Mesodermal cell (in vitro differentiated cells): ENCODE data around the gene TMEM198.

Experiments used
- H3K27ac ChIP-seq: 2 replicates; pipeline ENCODE4 v1.7.0; 2013; ENCODE audit warnings: mild to moderate bottlenecking, low read depth, low read length, moderate library complexity; ENCODE audit not compliant: severe bottlenecking
- H3K36me3 ChIP-seq: 2 replicates; pipeline ENCODE4 v1.7.1; 2013; ENCODE audit warnings: mild to moderate bottlenecking, low read length, moderate library complexity; ENCODE audit not compliant: control insufficient read depth, insufficient read depth
- H3K4me1 ChIP-seq: one replicate; pipeline ENCODE4 v1.7.1; 2013; ENCODE audit warnings: mild to moderate bottlenecking, low read length; ENCODE audit not compliant: insufficient read depth, control insufficient read depth, poor library complexity, severe bottlenecking
- H3K4me3 ChIP-seq: 2 replicates; pipeline ENCODE4 v1.7.0; 2013; ENCODE audit warnings: low read length, control low read depth, mild to moderate bottlenecking; ENCODE audit not compliant: insufficient read depth, poor library complexity, severe bottlenecking; ENCODE audit errors: extremely low read depth
- H3K9me3 ChIP-seq: 2 replicates; pipeline ENCODE4 v1.7.1; 2013; ENCODE audit warnings: mild to moderate bottlenecking, low read length, moderate library complexity; ENCODE audit not compliant: control insufficient read depth
- whole genome bisulfite sequencing, 2 experiments: methylation state at CpG; one replicate each; pipeline ENCODE4 v1.1.5; 2013; ENCODE audit warnings: missing lambda C conversion rate in 2 of 2; ENCODE audit not compliant: insufficient coverage in 2 of 2; 5-methylcytosine and 5-hydroxymethylcytosine counted together

TMEM198 gene

GRCh38 chr2:219500135-219500534 is 43.7 kb upstream of the TMEM198 start:
- H3K4me3 ChIP-seq, result no peak overlapping the region
- H3K4me1 ChIP-seq, result peaks cover 41% of the 10 kb centered on the region
- H3K36me3 ChIP-seq, result no peaks in the 10 kb centered on the region
- no peak overlapping the region for H3K27ac ChIP-seq
- no peaks in the 10 kb centered on the region for H3K9me3 ChIP-seq
- 83 to 86% methylated on average over 1 to 2 of the region's 2 CpGs for WGBS, 2 experiments

DNA sequence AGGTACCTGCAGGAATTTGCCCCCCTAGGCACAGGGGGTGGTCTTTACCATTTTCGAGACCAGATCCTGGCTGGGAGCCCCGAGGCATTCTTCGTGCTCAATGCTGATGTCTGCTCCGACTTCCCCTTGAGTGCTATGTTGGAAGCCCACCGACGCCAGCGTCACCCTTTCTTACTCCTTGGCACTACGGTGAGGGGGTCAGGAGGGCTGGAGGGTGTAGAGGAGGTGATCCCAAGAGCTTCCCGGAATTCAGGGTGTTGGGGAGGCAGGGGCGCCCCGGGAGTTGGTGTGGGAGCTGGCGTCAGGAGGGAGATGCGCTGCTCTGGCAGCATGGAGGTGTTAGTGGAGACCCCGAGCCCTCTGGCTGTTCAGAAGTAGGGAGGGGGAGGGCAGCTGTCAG is 42.0 kb upstream of the TMEM198 start:
- H3K36me3 ChIP-seq, result peaks cover 8% of the 10 kb centered on the region
- H3K9me3 ChIP-seq, result no peaks in the 10 kb centered on the region
- H3K4me1 ChIP-seq, result peaks cover 38% of the 10 kb centered on the region
- H3K27ac ChIP-seq, result no peak overlapping the region
- H3K4me3 ChIP-seq, result no peak overlapping the region
- 91 to 95% methylated on average over 13 to 14 of the region's 14 CpGs for WGBS, 2 experiments

- Histone ChIP-seq H3K4me3 (no peak overlapping the region), H3K9me3 (no peaks in the 10 kb centered on the region), H3K4me1 (peaks cover 33% of the 10 kb centered on the region), H3K36me3 (peaks cover 11% of the 10 kb centered on the region), H3K27ac (no peak overlapping the region)
Observed at GRCh38 chr2:219502618-219503017, 41.2 kb upstream of the TMEM198 start.

DNA sequence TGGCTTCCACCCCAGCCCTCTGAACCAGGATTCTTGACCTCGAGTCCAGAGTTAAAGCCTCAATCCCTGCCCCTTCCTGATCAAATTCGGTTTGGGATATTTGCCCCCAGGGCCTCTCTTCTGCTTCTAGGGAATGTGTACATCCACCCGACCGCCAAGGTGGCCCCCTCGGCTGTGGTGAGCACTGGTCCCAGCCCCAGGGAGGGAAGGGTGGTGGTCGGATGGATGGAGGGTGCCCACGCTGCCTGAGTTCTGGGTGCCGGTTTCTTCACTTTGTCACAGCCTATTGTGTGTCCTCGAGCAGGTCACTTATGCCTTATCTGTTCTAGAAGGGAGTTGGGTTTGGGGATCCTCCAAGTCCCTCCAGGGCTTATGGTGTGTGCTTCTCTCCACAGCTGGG is 38.2 kb upstream of the TMEM198 start:
- Histone ChIP-seq H3K4me1 (peaks cover 29% of the 10 kb centered on the region), H3K27ac (no peak overlapping the region), H3K9me3 (no peaks in the 10 kb centered on the region), H3K4me3 (no peak overlapping the region), H3K36me3 (peaks cover 11% of the 10 kb centered on the region)
- 92 to 95% methylated on average over 8 to 9 of the region's 9 CpGs for WGBS, 2 experiments

DNA sequence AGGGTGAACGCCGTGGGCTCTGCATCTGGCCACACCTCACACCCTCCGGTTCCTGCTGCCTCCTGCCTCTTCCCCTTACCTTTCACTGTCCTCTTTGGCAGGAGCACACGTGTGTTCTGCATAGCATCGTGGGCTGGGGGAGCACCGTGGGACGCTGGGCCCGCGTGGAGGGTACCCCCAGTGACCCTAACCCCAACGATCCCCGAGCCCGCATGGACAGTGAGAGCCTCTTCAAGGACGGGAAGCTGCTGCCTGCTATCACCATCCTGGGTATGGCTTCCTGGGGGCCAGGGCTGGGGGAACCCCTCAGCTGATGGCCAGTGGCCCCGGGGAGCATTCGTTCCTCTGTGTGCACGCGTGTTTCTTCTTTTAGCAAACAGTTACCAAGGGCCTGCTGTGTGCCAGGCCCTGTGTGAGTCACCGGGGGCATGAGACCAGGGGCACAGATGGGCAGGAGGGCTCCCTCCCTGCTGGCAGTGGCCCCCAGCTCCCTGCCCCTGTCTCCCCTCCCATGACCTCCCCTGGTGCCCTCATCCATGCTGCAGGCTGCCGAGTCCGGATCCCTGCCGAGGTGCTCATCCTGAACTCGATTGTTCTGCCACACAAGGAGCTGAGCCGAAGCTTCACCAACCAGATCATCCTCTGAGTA is 37.6 kb upstream of the TMEM198 start:
- 82 to 86% methylated on average over 17 to 23 of the region's 23 CpGs for WGBS, 2 experiments
- peaks cover 4% of the 10 kb centered on the region for H3K9me3 ChIP-seq
- H3K4me1 ChIP-seq, result peaks cover 24% of the 10 kb centered on the region
- H3K36me3 ChIP-seq, result peaks cover 11% of the 10 kb centered on the region
- H3K27ac ChIP-seq, result no peak overlapping the region
- H3K4me3 ChIP-seq, result no peak overlapping the region

GRCh38 chr2:219506802-219507526 is 36.9 kb upstream of the TMEM198 start:
- Histone ChIP-seq H3K36me3 (peaks cover 11% of the 10 kb centered on the region), H3K4me3 (no peak overlapping the region), H3K9me3 (peaks cover 5% of the 10 kb centered on the region), H3K4me1 (peaks cover 24% of the 10 kb centered on the region), H3K27ac (peak overlapping the region; percentile 23)
- WGBS, 2 experiments, result 31 to 40% methylated on average over 9 to 10 of the region's 17 CpGs

DNA sequence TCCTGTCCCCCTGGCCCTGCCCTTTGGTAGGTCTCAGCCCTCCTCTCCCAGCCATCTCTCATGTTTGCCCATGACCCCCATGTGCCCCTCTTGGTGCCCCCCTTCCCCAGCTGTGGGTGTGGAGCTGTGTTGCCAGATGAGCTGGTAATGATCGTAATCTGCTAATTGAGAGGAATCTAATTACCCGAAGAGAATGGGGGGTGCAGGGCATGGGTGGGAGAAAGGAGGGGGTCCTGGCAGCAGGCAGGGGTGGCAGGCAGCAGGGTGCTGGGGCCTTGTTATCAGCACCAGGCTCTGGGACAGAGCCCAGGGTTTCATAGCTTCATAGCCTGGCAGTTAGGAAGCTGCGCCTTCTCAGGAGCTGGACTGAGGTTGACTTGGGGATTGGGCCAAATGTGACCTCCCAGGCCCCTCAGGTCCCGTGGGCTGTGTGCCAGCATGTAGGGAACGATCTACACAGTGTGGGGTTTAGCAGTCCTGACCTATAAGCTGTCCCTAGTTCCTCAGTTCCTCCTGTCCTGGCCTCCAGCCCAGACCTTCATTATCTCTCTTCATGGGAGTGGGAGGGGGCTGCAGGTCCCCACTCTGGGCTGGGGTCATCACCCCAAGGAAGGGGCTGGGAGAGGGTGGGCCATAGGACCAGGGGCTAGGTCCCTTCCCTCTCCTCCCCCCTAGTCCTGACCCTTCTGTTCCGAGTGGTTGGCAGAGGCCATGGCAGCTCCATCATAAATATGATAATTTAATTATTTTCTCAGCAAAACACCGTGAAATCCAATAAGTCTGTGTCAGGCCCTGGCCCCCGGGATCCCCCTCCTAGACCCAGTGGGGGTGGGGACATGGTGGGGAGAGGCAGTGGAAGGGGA is 36.0 kb upstream of the TMEM198 start:
- peaks cover 24% of the 10 kb centered on the region for H3K4me1 ChIP-seq
- 68 to 84% methylated on average over 4 to 5 of the region's 8 CpGs for WGBS, 2 experiments

DNA sequence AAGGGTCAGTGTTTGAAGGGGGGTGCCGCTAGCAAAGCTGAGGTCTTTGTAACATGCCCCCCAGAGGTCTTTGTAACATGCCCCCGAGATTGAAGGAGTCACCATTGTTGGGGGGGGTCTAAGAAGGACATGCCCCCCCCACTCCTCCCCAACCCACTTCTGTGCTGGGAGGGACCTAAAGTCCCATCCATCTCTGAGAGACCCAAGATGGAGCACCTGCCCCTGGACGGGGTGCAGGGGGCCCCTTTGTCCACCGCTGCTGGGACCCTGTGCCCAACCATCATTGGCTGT is 35.4 kb upstream of the TMEM198 start:
- Histone ChIP-seq H3K36me3 (peaks cover 11% of the 10 kb centered on the region), H3K9me3 (peaks cover 5% of the 10 kb centered on the region), H3K4me1 (peaks cover 30% of the 10 kb centered on the region), H3K4me3 (no peak overlapping the region), H3K27ac (no peak overlapping the region)
- no CpG with 5 or more reads among the region's 4 CpGs for WGBS, 2 experiments

More for the DNA sequence above, 36.0 kb upstream of the TMEM198 start:
- peaks cover 5% of the 10 kb centered on the region for H3K9me3 ChIP-seq
- H3K27ac ChIP-seq, result no peak overlapping the region
- H3K4me3 ChIP-seq, result no peak overlapping the region
- peaks cover 11% of the 10 kb centered on the region for H3K36me3 ChIP-seq

GRCh38 chr2:219508971-219509779 is 34.7 kb upstream of the TMEM198 start:
- WGBS, 2 experiments, result 33% methylated on average over 1 of the region's 14 CpGs; no CpG with 5 or more reads in 1 of the 2 experiments
- Histone ChIP-seq H3K9me3 (peaks cover 5% of the 10 kb centered on the region), H3K27ac (no peak overlapping the region), H3K4me1 (peaks cover 37% of the 10 kb centered on the region), H3K4me3 (no peak overlapping the region), H3K36me3 (peaks cover 11% of the 10 kb centered on the region)

- Histone ChIP-seq H3K4me3 (peak overlapping the region; percentile 20), H3K36me3 (peaks cover 11% of the 10 kb centered on the region), H3K4me1 (peaks cover 42% of the 10 kb centered on the region), H3K9me3 (peaks cover 5% of the 10 kb centered on the region), H3K27ac (peak overlapping the region; percentile 43)
- WGBS, 2 experiments, result 4 to 6% methylated on average over 16 to 20 of the region's 26 CpGs
Observed at GRCh38 chr2:219509780-219510511, 33.9 kb upstream of the TMEM198 start.
